GM23338 (cell line): ENCODE results near the gene RAX2.

Experiments used
- CTCF ChIP-seq, 2 experiments: fragments of 200-600 bp in 1 of 2; sonication (generic) in 1 of 2; conservative IDR thresholded peaks; 2 replicates each; pipeline versions ENCODE4 v1.5.1 to v1.6.1; 2016 to 2017; ENCODE audit warnings: antibody characterized with exemption in 2 of 2, low read depth in 2 of 2, mild to moderate bottlenecking in 2 of 2, moderate library complexity in 1 of 2
- POLR2AphosphoS5 ChIP-seq: IDR thresholded peaks from 2 replicates; pipeline ENCODE4 v1.6.1; 2016; ENCODE audit warnings: antibody characterized with exemption, low read depth
- REST ChIP-seq: IDR thresholded peaks from one replicate; pipeline ENCODE4 v1.6.1; 2018; ENCODE audit warnings: antibody characterized with exemption; ENCODE audit not compliant: unreplicated experiment
- ZNF114 ChIP-seq: fragments of 250-450 bp; sonication (Bioruptor Pico); IDR thresholded peaks from 2 replicates; pipeline ENCODE4 v1.5.0; 2020; ENCODE audit warnings: mild to moderate bottlenecking, moderate library complexity

GRCh38 chr19:3734310-3734600, 37.8 kb downstream of the RAX2 start:
- TF ChIP-seq CTCF (conservative IDR thresholded peaks at IDR 0.05; ENCODE audit: low read depth in 2 of 2) (no peak), ZNF114 (CRISPR knock-in tag) (no peak), REST (no peak), POLR2AphosphoS5 (no peak)
